Fibroblast of lung (primary cell): ENCODE results near the gene ALDH1A1. TPM values are rescaled to one million over a fixed set of nuclear protein-coding genes. Genes with fewer than 3 reads are reported as not detected.

Source experiments
- DNase-seq, 2 donors: peaks; one replicate each; pipeline versions ENCODE4 v3.0.0 to v3.0.0-alpha.2; 2010; ENCODE audit warnings: low read depth in 2 of 2
- H2AFZ ChIP-seq: 2 replicates; pipeline ENCODE4 v1.5.1; 2012; ENCODE audit warnings: low read length, control low read depth, inconsistent platforms
- H3K27ac ChIP-seq: 2 replicates; pipeline ENCODE4 v1.5.1; 2011; ENCODE audit warnings: low read length, control low read depth; ENCODE audit not compliant: insufficient read depth
- H3K27me3 ChIP-seq: 2 replicates; pipeline ENCODE4 v1.5.1; 2011; ENCODE audit warnings: mild to moderate bottlenecking, low read length; ENCODE audit not compliant: control insufficient read depth, insufficient read depth
- H3K36me3 ChIP-seq: 2 replicates; pipeline ENCODE4 v1.5.1; 2011; ENCODE audit warnings: low read length; ENCODE audit not compliant: control insufficient read depth, insufficient read depth
- H3K4me1 ChIP-seq: 2 replicates; pipeline ENCODE4 v1.5.1; 2011; ENCODE audit warnings: low read length; ENCODE audit not compliant: control insufficient read depth, insufficient read depth; ENCODE audit errors: extremely low read depth
- H3K4me2 ChIP-seq: 2 replicates; pipeline ENCODE4 v1.5.1; 2011; ENCODE audit warnings: low read length, control low read depth; ENCODE audit not compliant: insufficient read depth; ENCODE audit errors: extremely low read depth
- H3K4me3 ChIP-seq, 4 experiments: fragments of 200-600 bp in 1 of 4; sonication (generic) in 1 of 4; replicated peaks in 1 of 4; 2 replicates each; pipeline ENCODE4 v1.5.1; 2011 to 2016; ENCODE audit warnings: low read length in 4 of 4, low read depth in 3 of 4, mild to moderate bottlenecking in 3 of 4, control low read depth in 2 of 4, inconsistent platforms in 1 of 4, mixed read lengths in 1 of 4; ENCODE audit not compliant: insufficient read depth in 1 of 4; ENCODE audit errors: control extremely low read depth in 1 of 4
- H3K79me2 ChIP-seq: 2 replicates; pipeline ENCODE4 v1.5.1; 2012; ENCODE audit warnings: mild to moderate bottlenecking, low read length, inconsistent platforms; ENCODE audit not compliant: control insufficient read depth, insufficient read depth
- H3K9ac ChIP-seq: 2 replicates; pipeline ENCODE4 v1.5.1; 2011; ENCODE audit warnings: mild to moderate bottlenecking, low read length, control low read depth; ENCODE audit not compliant: insufficient read depth
- H3K9me3 ChIP-seq: 2 replicates; pipeline ENCODE4 v1.5.1; 2012; ENCODE audit warnings: low read depth, low read length; ENCODE audit not compliant: control insufficient read depth, insufficient read depth
- H4K20me1 ChIP-seq: 2 replicates; pipeline ENCODE4 v1.5.1; 2011; ENCODE audit warnings: low read length; ENCODE audit not compliant: control insufficient read depth, insufficient read depth; ENCODE audit errors: extremely low read depth
- CTCF ChIP-seq, 2 donors: IDR thresholded peaks in 1 of 2; conservative IDR thresholded peaks in 1 of 2; 1 replicate in 1 of 2; 2 replicates in 1 of 2; pipeline ENCODE4 v1.5.1; 2011 to 2012; ENCODE audit warnings: low read length in 2 of 2, control low read depth in 1 of 2, inconsistent platforms in 1 of 2, low read depth in 1 of 2, mild to moderate bottlenecking in 1 of 2
- EZH2 ChIP-seq: IDR thresholded peaks from 2 replicates; pipeline ENCODE4 v1.5.1; 2012; ENCODE audit warnings: low read length, control low read depth, mild to moderate bottlenecking; ENCODE audit errors: missing control alignments
- polyA plus RNA-seq, 2 donors: library from polyadenylated mRNA; depleted of rRNA in 1 of 2; stranded (reverse) in 1 of 2; unstranded in 1 of 2; fragments of >200 nt; gene quantifications; 2 replicates each; pipeline ENCODE4 v1.2.1, GENCODE V29; 2011 to 2012; ENCODE audit warnings: missing spikeins in 1 of 2
- total RNA-seq: library from RNA; depleted of rRNA; stranded (reverse); fragments of >200 nt; gene quantifications from 2 replicates; pipeline ENCODE4 v1.2.1, GENCODE V29; 2014

Gene ALDH1A1
- total and polyA plus RNA-seq, 2 donors (not counting 1 experiment from before 2014, with no cell fraction given), result 7.4 to 46.1 TPM

GRCh38 chr9:72883875-72884274 lies 69.0 kb downstream of the ALDH1A1 start:
- H2AFZ ChIP-seq, result no peak overlapping the region
- H3K27ac ChIP-seq, result no peak overlapping the region
- H3K27me3 ChIP-seq, result no peaks in the 10 kb centered on the region
- no peaks in the 10 kb centered on the region for H3K36me3 ChIP-seq
- no peaks in the 10 kb centered on the region for H3K4me1 ChIP-seq
- H3K4me2 ChIP-seq, result no peak overlapping the region
- no peak for TF ChIP-seq CTCF (conservative IDR thresholded peaks at IDR 0.05 in 1 of 2, IDR thresholded peaks at IDR 0.05 in 1 of 2; ENCODE audit: low read depth in 1 of 2, low read length in 2 of 2)
- no peak for DNase-seq
- no peaks in the 10 kb centered on the region for H3K9me3 ChIP-seq
- no peak overlapping the region for H3K9ac ChIP-seq
- H3K79me2 ChIP-seq, result no peaks in the 10 kb centered on the region
- no peak overlapping the region for H3K4me3 ChIP-seq
- no peaks in the 10 kb centered on the region for H4K20me1 ChIP-seq

DNA sequence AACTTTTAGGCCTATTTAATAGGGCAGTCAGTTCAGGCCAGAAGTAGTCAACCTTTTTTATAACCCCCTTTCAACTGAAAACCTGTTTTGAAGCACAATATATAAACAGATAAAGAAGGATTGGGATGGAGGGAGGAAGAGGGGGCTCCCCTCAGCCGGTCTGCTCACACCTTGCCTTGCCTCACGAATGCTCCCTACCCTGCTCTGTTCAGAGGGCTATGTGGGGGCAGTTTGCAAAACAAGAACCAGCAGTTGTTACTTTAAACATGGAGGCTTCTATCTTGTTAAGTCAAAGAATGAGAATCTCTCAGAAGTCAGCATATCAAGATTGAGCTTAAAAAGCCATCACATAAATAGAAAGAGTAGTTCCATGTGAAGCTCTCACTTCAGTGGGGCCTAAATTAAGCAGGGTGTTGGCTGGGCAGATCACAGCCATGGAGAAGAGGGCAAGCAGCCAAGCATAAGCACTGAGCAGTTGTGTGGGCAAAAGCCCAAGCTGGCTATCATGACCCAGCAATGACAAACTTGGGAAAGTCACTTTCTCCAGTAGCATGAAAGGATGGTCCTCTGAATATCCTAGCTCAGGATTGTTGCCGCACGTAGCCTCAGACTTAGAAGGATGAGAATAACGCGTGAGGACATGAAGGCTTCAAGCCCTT lies 70.6 kb downstream of the ALDH1A1 start:
- Histone ChIP-seq H3K4me3 (no peak overlapping the region), H2AFZ (no peak overlapping the region), H3K9ac (no peak overlapping the region), H4K20me1 (no peaks in the 10 kb centered on the region), H3K27me3 (no peaks in the 10 kb centered on the region), H3K79me2 (no peaks in the 10 kb centered on the region), H3K4me2 (no peak overlapping the region), H3K36me3 (no peaks in the 10 kb centered on the region), H3K9me3 (no peaks in the 10 kb centered on the region), H3K27ac (no peak overlapping the region), H3K4me1 (no peaks in the 10 kb centered on the region)
- TF ChIP-seq EZH2 (no peak), CTCF (conservative IDR thresholded peaks at IDR 0.05 in 1 of 2, IDR thresholded peaks at IDR 0.05 in 1 of 2; ENCODE audit: low read depth in 1 of 2, low read length in 2 of 2) (no peak)
- DNase-seq, result no peak

- no peaks in the 10 kb centered on the region for H4K20me1 ChIP-seq
- no peak overlapping the region for H3K27ac ChIP-seq
- no peaks in the 10 kb centered on the region for H3K36me3 ChIP-seq
- H3K9ac ChIP-seq, result no peak overlapping the region
- no peaks in the 10 kb centered on the region for H3K79me2 ChIP-seq
- no peaks in the 10 kb centered on the region for H3K4me1 ChIP-seq
- no peaks in the 10 kb centered on the region for H3K9me3 ChIP-seq
- no peak overlapping the region for H3K4me3 ChIP-seq
- no peak for DNase-seq
- no peak overlapping the region for H3K4me2 ChIP-seq
- H3K27me3 ChIP-seq, result no peaks in the 10 kb centered on the region
- TF ChIP-seq EZH2 (no peak), CTCF (conservative IDR thresholded peaks at IDR 0.05 in 1 of 2, IDR thresholded peaks at IDR 0.05 in 1 of 2; ENCODE audit: low read depth in 1 of 2, low read length in 2 of 2) (no peak)
- no peak overlapping the region for H2AFZ ChIP-seq
Measured at GRCh38 chr9:72880821-72881220, 72.0 kb downstream of the ALDH1A1 start.
